ENCODE results near the gene LCNL1.
"Not testable (repeated sequence)": the region's sequence is repeated elsewhere in the genome, so short reads cannot be mapped to it uniquely, and the experiment has no call there.

DNA sequence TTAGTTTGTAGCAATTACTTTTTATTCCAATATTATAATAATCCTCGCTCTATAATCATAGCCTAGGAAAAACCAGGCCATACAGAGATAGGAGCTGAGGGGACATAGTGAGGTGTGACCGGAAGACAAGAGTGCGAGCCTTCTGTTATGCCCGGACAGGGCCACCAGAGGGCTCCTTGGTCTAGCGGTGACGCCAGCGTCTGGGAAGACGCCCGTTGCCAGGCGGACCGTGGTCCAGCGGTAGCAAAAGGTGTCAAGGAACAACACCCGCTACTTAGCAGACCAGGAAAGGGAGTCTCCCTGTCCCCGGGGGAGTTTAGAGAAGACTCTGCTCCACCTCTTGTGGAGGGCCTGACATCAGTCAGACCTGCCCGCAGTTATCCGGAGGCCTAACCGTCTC is 21.5 kb downstream of the LCNL1 start:
- not testable (repeated sequence) for TF ChIP-seq ZNF790 (CRISPR knock-in tag; IDR thresholded peaks at IDR 0.05; ENCODE audit: borderline replicate concordance); RBM22 (optimal IDR thresholded peaks at IDR 0.05; ENCODE audit: low read length); ZFX (CRISPR knock-in tag; IDR thresholded peaks at IDR 0.05; ENCODE audit: low read depth); KAT8 (CRISPR knock-in tag; IDR thresholded peaks at IDR 0.05)
